ENCODE data around the gene ACOX1.

DNA sequence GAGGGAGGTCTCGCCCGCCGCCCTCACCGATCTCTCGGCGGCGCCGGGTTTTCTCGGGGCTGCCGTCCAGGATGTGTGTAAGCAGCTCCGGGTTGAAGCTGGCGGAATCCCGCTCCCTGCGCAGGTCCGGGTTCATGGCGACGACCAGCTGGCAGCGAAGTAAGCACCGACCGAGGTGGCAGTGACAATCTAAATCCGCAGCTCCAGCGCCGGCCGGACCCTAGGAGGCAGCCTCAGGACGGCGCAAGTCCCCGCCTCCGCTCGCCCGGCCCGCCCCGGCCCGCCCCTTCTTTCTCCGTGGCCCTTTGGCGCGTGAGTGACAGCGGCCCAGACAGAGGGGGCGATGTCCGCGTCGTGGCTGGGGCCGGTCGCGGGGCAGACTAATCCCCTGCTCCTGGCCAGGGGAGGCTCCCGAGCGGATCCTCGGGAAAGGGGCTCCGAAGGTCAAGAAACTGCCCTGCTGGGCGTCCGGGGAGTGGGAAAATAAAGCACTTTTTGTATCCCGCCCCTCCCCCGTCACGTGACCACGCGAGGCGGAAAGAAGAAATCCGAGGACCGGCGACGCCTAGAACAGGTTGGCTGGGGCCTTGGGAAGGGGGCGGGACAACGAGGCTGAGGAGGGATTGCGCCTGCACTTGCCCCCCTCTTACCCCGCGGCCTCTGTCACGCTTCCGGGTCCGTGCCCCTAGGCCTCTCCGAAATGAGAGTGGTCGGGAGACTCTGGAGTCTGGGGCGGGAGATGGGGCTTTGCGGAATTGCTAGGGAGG lies at the start of gene ACOX1, which contains the start of gene TEN1:
- TF ChIP-seq EZH2phosphoT487 (IDR thresholded peaks at IDR 0.05; ENCODE audit: borderline replicate concordance, low read length): no peak
- TF ChIP-seq, protein P1, sequence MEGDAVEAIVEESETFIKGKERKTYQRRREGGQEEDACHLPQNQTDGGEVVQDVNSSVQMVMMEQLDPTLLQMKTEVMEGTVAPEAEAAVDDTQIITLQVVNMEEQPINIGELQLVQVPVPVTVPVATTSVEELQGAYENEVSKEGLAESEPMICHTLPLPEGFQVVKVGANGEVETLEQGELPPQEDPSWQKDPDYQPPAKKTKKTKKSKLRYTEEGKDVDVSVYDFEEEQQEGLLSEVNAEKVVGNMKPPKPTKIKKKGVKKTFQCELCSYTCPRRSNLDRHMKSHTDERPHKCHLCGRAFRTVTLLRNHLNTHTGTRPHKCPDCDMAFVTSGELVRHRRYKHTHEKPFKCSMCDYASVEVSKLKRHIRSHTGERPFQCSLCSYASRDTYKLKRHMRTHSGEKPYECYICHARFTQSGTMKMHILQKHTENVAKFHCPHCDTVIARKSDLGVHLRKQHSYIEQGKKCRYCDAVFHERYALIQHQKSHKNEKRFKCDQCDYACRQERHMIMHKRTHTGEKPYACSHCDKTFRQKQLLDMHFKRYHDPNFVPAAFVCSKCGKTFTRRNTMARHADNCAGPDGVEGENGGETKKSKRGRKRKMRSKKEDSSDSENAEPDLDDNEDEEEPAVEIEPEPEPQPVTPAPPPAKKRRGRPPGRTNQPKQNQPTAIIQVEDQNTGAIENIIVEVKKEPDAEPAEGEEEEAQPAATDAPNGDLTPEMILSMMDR (IDR thresholded peaks at IDR 0.05; ENCODE audit: low read depth, low read length, poor library complexity, severe bottlenecking): peak; percentile 42
